ENCODE data around the gene TMEM269.
A peak's percentile ranks its signal among the peaks of the same experiment; 100 is the strongest.

Gene TMEM269

GRCh38 chr1:42762269-42762668 lies 22.5 kb upstream of the TMEM269 start:
- Histone ChIP-seq H3K4me1 (ENCODE audit: control insufficient read depth, insufficient read depth, low read length, poor library complexity, severe bottlenecking) (peaks cover 8% of the 10 kb centered on the region), H3K36me3 (ENCODE audit: control insufficient read depth, insufficient read depth, low read length) (peaks cover 65% of the 10 kb centered on the region), H3K4me3 (ENCODE audit: extremely low read depth, insufficient read depth, low read length, poor library complexity, severe bottlenecking) (no peak overlapping the region), H3K9me3 (ENCODE audit: control insufficient read depth, low read length) (no peaks in the 10 kb centered on the region), H3K27ac (ENCODE audit: low read depth, low read length, severe bottlenecking) (no peak overlapping the region)
- 93 to 98% methylated on average over 4 to 5 of the region's 5 CpGs for WGBS, 2 experiments (ENCODE audit: insufficient coverage in 2 of 2)

- 25 to 31% methylated on average over 3 to 4 of the region's 7 CpGs for WGBS, 2 experiments (ENCODE audit: insufficient coverage in 2 of 2)
- H3K36me3 ChIP-seq (ENCODE audit: control insufficient read depth, insufficient read depth, low read length): peaks cover 45% of the 10 kb centered on the region
- peaks cover 8% of the 10 kb centered on the region for H3K4me1 ChIP-seq (ENCODE audit: control insufficient read depth, insufficient read depth, low read length, poor library complexity, severe bottlenecking)
- H3K4me3 ChIP-seq (ENCODE audit: extremely low read depth, insufficient read depth, low read length, poor library complexity, severe bottlenecking): peak overlapping the region; percentile 98
- H3K9me3 ChIP-seq (ENCODE audit: control insufficient read depth, low read length): no peaks in the 10 kb centered on the region
- peak overlapping the region; percentile 92 for H3K27ac ChIP-seq (ENCODE audit: low read depth, low read length, severe bottlenecking)
These were observed 19.5 kb upstream of the TMEM269 start for GRCh38 chr1:42765269-42765668.

GRCh38 chr1:42765832-42766740 lies 18.7 kb upstream of the TMEM269 start:
- WGBS, 2 experiments (ENCODE audit: insufficient coverage in 2 of 2): 0 to 1% methylated on average over 35 to 36 of the region's 44 CpGs
- peaks cover 8% of the 10 kb centered on the region for H3K4me1 ChIP-seq (ENCODE audit: control insufficient read depth, insufficient read depth, low read length, poor library complexity, severe bottlenecking)
- no peaks in the 10 kb centered on the region for H3K9me3 ChIP-seq (ENCODE audit: control insufficient read depth, low read length)
- H3K36me3 ChIP-seq (ENCODE audit: control insufficient read depth, insufficient read depth, low read length): peaks cover 45% of the 10 kb centered on the region
- peak overlapping the region; percentile 92 for H3K27ac ChIP-seq (ENCODE audit: low read depth, low read length, severe bottlenecking)
- peak overlapping the region; percentile 98 for H3K4me3 ChIP-seq (ENCODE audit: extremely low read depth, insufficient read depth, low read length, poor library complexity, severe bottlenecking)

GRCh38 chr1:42766741-42767509 lies 17.9 kb upstream of the TMEM269 start, which contains the start of the genes C1orf50 and P3H1:
Gene C1orf50, plus strand, starts transcription at chr1:42767249. Its CDS starts 63 bp downstream, at chr1:42767312.
Gene P3H1, minus strand, starts transcription at chr1:42767028. Its CDS starts 57 bp downstream, at chr1:42766971.
- WGBS, 2 experiments (ENCODE audit: insufficient coverage in 2 of 2): 0% methylated on average over 51 to 59 of the region's 82 CpGs
- Histone ChIP-seq H3K4me1 (ENCODE audit: control insufficient read depth, insufficient read depth, low read length, poor library complexity, severe bottlenecking) (peaks cover 8% of the 10 kb centered on the region), H3K27ac (ENCODE audit: low read depth, low read length, severe bottlenecking) (peak within 1 kb of the TSS; percentile 92)

GRCh38 chr1:42767510-42768000 lies 17.2 kb upstream of the TMEM269 start:
- Histone ChIP-seq H3K4me1 (ENCODE audit: control insufficient read depth, insufficient read depth, low read length, poor library complexity, severe bottlenecking) (peaks cover 4% of the 10 kb centered on the region), H3K36me3 (ENCODE audit: control insufficient read depth, insufficient read depth, low read length) (peaks cover 36% of the 10 kb centered on the region), H3K9me3 (ENCODE audit: control insufficient read depth, low read length) (no peaks in the 10 kb centered on the region), H3K4me3 (ENCODE audit: extremely low read depth, insufficient read depth, low read length, poor library complexity, severe bottlenecking) (peak overlapping the region; percentile 98), H3K27ac (ENCODE audit: low read depth, low read length, severe bottlenecking) (peak overlapping the region; percentile 92)
- 1 to 5% methylated on average over 14 to 22 of the region's 23 CpGs for WGBS, 2 experiments (ENCODE audit: insufficient coverage in 2 of 2)

More at GRCh38 chr1:42766741-42767509, 17.9 kb upstream of the TMEM269 start, which contains the start of the genes C1orf50 and P3H1:
- Histone ChIP-seq H3K4me3 (ENCODE audit: extremely low read depth, insufficient read depth, low read length, poor library complexity, severe bottlenecking) (peak within 1 kb of the TSS; percentile 98), H3K9me3 (ENCODE audit: control insufficient read depth, low read length) (no peaks in the 10 kb centered on the region), H3K36me3 (ENCODE audit: control insufficient read depth, insufficient read depth, low read length) (peaks cover 37% of the 10 kb centered on the region)

- Histone ChIP-seq H3K4me1 (ENCODE audit: control insufficient read depth, insufficient read depth, low read length, poor library complexity, severe bottlenecking) (peaks cover 3% of the 10 kb centered on the region), H3K36me3 (ENCODE audit: control insufficient read depth, insufficient read depth, low read length) (peaks cover 36% of the 10 kb centered on the region), H3K4me3 (ENCODE audit: extremely low read depth, insufficient read depth, low read length, poor library complexity, severe bottlenecking) (peak overlapping the region; percentile 98), H3K27ac (ENCODE audit: low read depth, low read length, severe bottlenecking) (no peak overlapping the region), H3K9me3 (ENCODE audit: control insufficient read depth, low read length) (no peaks in the 10 kb centered on the region)
- WGBS, 2 experiments (ENCODE audit: insufficient coverage in 2 of 2): no CpG with 5 or more reads among the region's 2 CpGs
These were observed 16.6 kb upstream of the TMEM269 start for GRCh38 chr1:42768172-42768571.

- 88 to 95% methylated on average over 2 of the region's 3 CpGs for WGBS, 2 experiments (ENCODE audit: insufficient coverage in 2 of 2)
- no peak overlapping the region for H3K27ac ChIP-seq (ENCODE audit: low read depth, low read length, severe bottlenecking)
- H3K4me3 ChIP-seq (ENCODE audit: extremely low read depth, insufficient read depth, low read length, poor library complexity, severe bottlenecking): no peak overlapping the region
- H3K4me1 ChIP-seq (ENCODE audit: control insufficient read depth, insufficient read depth, low read length, poor library complexity, severe bottlenecking): no peaks in the 10 kb centered on the region
- H3K36me3 ChIP-seq (ENCODE audit: control insufficient read depth, insufficient read depth, low read length): peaks cover 43% of the 10 kb centered on the region
- H3K9me3 ChIP-seq (ENCODE audit: control insufficient read depth, low read length): no peaks in the 10 kb centered on the region
These were observed 15.0 kb upstream of the TMEM269 start for GRCh38 chr1:42769811-42770210.

GRCh38 chr1:42773420-42773819 lies 11.4 kb upstream of the TMEM269 start:
- 0% methylated on average over 1 of the region's 2 CpGs; no CpG with 5 or more reads in 1 of the 2 experiments for WGBS, 2 experiments (ENCODE audit: insufficient coverage in 2 of 2)
- Histone ChIP-seq H3K4me3 (ENCODE audit: extremely low read depth, insufficient read depth, low read length, poor library complexity, severe bottlenecking) (no peak overlapping the region), H3K36me3 (ENCODE audit: control insufficient read depth, insufficient read depth, low read length) (peaks cover 76% of the 10 kb centered on the region), H3K4me1 (ENCODE audit: control insufficient read depth, insufficient read depth, low read length, poor library complexity, severe bottlenecking) (no peaks in the 10 kb centered on the region), H3K9me3 (ENCODE audit: control insufficient read depth, low read length) (no peaks in the 10 kb centered on the region), H3K27ac (ENCODE audit: low read depth, low read length, severe bottlenecking) (no peak overlapping the region)

GRCh38 chr1:42774928-42775526 lies 9.8 kb upstream of the TMEM269 start:
- Histone ChIP-seq H3K36me3 (ENCODE audit: control insufficient read depth, insufficient read depth, low read length) (peaks cover 76% of the 10 kb centered on the region), H3K9me3 (ENCODE audit: control insufficient read depth, low read length) (no peaks in the 10 kb centered on the region), H3K27ac (ENCODE audit: low read depth, low read length, severe bottlenecking) (no peak overlapping the region), H3K4me3 (ENCODE audit: extremely low read depth, insufficient read depth, low read length, poor library complexity, severe bottlenecking) (no peak overlapping the region), H3K4me1 (ENCODE audit: control insufficient read depth, insufficient read depth, low read length, poor library complexity, severe bottlenecking) (no peaks in the 10 kb centered on the region)
- WGBS, 2 experiments (ENCODE audit: insufficient coverage in 2 of 2): 93 to 97% methylated on average over 4 to 5 of the region's 5 CpGs

- WGBS, 2 experiments (ENCODE audit: insufficient coverage in 2 of 2): 97 to 98% methylated on average over 5 to 6 of the region's 6 CpGs
- H3K36me3 ChIP-seq (ENCODE audit: control insufficient read depth, insufficient read depth, low read length): peaks cover 80% of the 10 kb centered on the region
- no peak overlapping the region for H3K4me3 ChIP-seq (ENCODE audit: extremely low read depth, insufficient read depth, low read length, poor library complexity, severe bottlenecking)
- no peak overlapping the region for H3K27ac ChIP-seq (ENCODE audit: low read depth, low read length, severe bottlenecking)
- H3K9me3 ChIP-seq (ENCODE audit: control insufficient read depth, low read length): no peaks in the 10 kb centered on the region
- no peaks in the 10 kb centered on the region for H3K4me1 ChIP-seq (ENCODE audit: control insufficient read depth, insufficient read depth, low read length, poor library complexity, severe bottlenecking)
These were observed 8.3 kb upstream of the TMEM269 start for GRCh38 chr1:42776502-42776901.

All from mesodermal cell (in vitro differentiated cells).